Fibroblast of the aortic adventitia (primary cell): ENCODE results near the gene CRTC3. TPM values are rescaled to one million over a fixed set of nuclear protein-coding genes. Genes with fewer than 3 reads are reported as not detected.

Experiments used
- DNase-seq: peaks from one replicate; pipeline ENCODE4 v3.0.0-alpha.2; 2010; ENCODE audit warnings: low read depth
- H3K4me3 ChIP-seq: 2 replicates; pipeline ENCODE4 v1.5.1; 2011; ENCODE audit warnings: low read depth, mild to moderate bottlenecking, control low read depth, low read length, moderate library complexity
- total RNA-seq: library from RNA; depleted of rRNA; stranded (reverse); fragments of >200 nt; gene quantifications from 2 replicates; pipeline ENCODE4 v1.2.3, GENCODE V29; 2012; ENCODE audit warnings: low replicate concordance
- TF ChIP-seq, protein P1 (sequence below): IDR thresholded peaks from 2 replicates; pipeline ENCODE4 v1.5.1; 2011; ENCODE audit warnings: mild to moderate bottlenecking, low read length, control low read depth, inconsistent platforms; ENCODE audit not compliant: insufficient read depth

Gene CRTC3
- total RNA-seq, 1 donor: 15.7 TPM

GRCh38 chr15:90674476-90674875, 144.8 kb downstream of the CRTC3 start:
- H3K4me3 ChIP-seq: no peak overlapping the region
- TF ChIP-seq, protein P1, sequence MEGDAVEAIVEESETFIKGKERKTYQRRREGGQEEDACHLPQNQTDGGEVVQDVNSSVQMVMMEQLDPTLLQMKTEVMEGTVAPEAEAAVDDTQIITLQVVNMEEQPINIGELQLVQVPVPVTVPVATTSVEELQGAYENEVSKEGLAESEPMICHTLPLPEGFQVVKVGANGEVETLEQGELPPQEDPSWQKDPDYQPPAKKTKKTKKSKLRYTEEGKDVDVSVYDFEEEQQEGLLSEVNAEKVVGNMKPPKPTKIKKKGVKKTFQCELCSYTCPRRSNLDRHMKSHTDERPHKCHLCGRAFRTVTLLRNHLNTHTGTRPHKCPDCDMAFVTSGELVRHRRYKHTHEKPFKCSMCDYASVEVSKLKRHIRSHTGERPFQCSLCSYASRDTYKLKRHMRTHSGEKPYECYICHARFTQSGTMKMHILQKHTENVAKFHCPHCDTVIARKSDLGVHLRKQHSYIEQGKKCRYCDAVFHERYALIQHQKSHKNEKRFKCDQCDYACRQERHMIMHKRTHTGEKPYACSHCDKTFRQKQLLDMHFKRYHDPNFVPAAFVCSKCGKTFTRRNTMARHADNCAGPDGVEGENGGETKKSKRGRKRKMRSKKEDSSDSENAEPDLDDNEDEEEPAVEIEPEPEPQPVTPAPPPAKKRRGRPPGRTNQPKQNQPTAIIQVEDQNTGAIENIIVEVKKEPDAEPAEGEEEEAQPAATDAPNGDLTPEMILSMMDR: no peak
- DNase-seq: no peak

GRCh38 chr15:90675464-90675863, 145.7 kb downstream of the CRTC3 start:
- no peak for DNase-seq
- TF ChIP-seq, protein P1: no peak
- no peak overlapping the region for H3K4me3 ChIP-seq

DNA sequence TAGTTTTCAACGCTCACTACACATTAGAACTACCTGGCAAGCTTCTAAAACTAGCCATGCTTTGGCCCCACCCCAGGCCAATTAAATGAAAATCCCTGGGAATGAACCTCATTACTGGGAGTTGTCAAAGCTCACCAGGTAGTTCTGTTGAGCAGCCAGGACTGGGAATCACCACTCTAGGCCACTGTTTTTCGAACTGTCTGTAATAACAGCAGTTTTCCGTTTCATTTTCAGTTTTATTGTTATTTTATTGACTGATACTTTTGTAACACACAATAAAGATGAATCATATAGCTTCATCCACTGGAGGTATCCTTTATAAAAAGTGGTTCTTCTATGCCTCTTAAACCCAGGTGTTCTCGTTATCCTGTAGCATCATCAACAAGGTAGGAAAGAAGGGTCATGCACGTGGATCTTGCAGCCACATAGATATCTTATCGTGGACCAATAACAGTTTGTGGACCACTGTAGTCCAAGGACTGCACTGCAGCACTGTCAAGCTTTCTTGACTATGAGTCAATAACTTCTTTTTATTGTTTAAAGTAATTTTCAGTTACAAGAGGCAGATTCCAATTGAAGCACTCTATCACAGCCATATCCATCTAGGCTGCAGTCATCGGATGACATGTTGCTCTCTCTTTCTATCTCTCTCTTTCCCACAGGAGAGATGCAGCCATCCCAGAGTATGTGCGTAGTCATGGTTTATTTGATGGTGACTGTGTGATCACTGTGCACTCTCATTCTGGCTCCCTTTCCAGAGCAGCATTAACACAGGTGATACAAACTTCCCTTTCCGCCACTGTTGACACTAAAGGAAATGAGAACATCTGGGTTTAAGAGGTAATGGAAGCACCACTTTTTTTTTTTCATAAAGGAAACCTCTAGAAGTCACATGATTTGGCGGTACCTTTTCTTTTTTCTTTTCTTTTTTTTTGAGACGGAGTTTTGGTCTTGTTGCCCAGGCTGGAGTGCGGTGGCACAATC, 148.4 kb downstream of the CRTC3 start:
- DNase-seq: no peak
- H3K4me3 ChIP-seq: no peak overlapping the region
- TF ChIP-seq, protein P1: no peak

- TF ChIP-seq, protein P1: no peak
- no peak overlapping the region for H3K4me3 ChIP-seq
- DNase-seq: no peak
These were observed 150.2 kb downstream of the CRTC3 start for GRCh38 chr15:90679959-90680358.

DNA sequence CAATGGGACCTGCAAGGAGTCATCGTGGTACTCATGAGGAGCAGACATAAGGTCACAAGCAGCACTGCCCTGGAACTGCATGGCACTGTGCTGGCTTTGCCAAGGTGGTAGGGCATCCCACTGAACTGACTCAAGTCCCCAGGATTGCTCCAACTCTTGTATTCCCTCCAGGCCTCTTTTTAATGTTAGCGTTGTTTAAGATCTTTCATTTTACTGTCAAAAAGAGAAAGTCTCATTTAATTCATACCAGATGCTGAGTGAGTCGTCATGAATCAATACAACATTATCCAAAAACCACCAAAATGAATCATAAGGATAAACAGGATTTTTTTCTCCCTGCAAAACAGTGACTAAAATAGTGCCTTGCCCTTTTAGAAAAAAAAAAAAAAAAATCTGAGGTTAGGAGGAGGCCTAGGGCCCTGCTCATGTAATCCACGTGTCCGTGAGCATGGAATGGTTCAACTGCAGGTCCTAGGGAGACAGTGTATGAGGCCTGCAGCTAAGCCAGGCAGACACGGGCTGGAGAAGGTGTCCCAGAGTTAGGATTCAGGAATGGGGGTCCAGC, 150.7 kb downstream of the CRTC3 start:
- H3K4me3 ChIP-seq: no peak overlapping the region
- peak; percentile 97 for DNase-seq
- TF ChIP-seq, protein P1: no peak

- no peak for DNase-seq
These were observed 151.3 kb downstream of the CRTC3 start for GRCh38 chr15:90681056-90681455.

More at GRCh38 chr15:90681056-90681455, 151.3 kb downstream of the CRTC3 start:
- TF ChIP-seq, protein P1: no peak
- H3K4me3 ChIP-seq: no peak overlapping the region
